Renal cortex interstitium (tissue), 11 donors: Measurements from ENCODE around the gene FIBIN. TPM values are rescaled to one million over a fixed set of nuclear protein-coding genes. Genes with fewer than 3 reads are reported as not detected.
A peak's percentile ranks its signal among the peaks of the same experiment; 100 is the strongest.

Source experiments
- DNase-seq, 11 donors: peaks; one replicate each; pipeline ENCODE4 v3.0.0-alpha.2; 2013; ENCODE audit warnings: low read depth in 9 of 11, low spot score in 4 of 11; ENCODE audit errors: extremely low read depth in 1 of 11
- polyA plus RNA-seq, 3 donors: library from polyadenylated mRNA; unstranded; fragments of 120-200 nt; gene quantifications; one replicate each; pipeline ENCODE4 v1.2.1, GENCODE V29; 2013; ENCODE audit not compliant: insufficient read length in 3 of 3

Gene FIBIN
- polyA plus RNA-seq, 3 donors = 19.2 to 20.9 (median 19.6) TPM

DNA sequence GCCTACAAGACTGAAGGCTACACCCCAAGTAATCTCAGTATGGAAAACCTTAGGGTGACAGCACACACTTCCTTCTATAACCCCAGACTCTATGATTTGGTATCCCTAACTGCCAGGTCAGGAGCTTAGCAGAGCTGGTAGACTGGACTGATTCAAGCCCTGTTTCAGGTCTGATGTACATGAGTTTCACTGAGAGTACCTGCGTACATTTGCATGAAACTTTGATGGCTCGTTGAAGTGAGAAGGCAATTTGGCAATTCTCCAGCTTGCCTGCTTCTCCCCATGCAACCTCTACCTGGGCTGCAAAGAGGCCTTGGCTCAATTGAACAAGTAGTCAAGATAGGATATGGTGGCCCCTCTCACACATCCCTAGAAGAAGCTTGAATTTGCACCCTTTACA lies 10.2 kb downstream of the FIBIN start:
- no peak for DNase-seq

DNA sequence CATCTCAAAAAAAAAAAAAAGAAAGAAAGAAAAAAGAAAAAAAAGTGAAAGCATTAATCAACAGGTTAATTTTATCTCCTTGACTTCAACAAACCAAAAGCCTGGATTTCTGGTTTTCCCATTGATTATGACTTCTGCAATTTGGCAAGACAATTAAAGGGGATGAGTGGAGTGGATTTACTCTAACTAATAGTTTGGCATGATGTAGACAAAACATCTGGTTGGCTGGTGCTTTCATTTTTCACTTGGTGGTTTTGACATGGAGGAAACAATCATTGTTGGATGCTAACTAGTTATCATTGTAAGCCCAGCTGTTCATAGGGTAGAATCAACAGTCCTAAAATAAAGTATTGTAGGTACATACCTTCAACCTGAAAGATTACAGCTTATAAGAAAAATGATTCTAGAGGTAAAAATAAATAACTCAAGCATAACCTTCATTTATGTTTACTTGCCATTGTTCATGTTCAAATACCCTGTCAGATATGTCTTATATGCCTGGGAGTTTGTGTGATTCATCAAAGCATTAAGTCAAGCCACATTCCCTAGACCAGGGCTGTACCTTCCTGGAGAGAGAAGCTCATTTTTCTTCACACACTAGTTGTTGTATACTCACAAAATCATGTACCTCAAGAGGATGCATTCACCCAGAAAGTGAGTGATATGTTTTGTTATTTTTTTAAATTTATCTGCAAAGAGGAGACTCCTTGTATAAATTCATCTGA lies 15.1 kb downstream of the FIBIN start:
- no peak for DNase-seq

DNA sequence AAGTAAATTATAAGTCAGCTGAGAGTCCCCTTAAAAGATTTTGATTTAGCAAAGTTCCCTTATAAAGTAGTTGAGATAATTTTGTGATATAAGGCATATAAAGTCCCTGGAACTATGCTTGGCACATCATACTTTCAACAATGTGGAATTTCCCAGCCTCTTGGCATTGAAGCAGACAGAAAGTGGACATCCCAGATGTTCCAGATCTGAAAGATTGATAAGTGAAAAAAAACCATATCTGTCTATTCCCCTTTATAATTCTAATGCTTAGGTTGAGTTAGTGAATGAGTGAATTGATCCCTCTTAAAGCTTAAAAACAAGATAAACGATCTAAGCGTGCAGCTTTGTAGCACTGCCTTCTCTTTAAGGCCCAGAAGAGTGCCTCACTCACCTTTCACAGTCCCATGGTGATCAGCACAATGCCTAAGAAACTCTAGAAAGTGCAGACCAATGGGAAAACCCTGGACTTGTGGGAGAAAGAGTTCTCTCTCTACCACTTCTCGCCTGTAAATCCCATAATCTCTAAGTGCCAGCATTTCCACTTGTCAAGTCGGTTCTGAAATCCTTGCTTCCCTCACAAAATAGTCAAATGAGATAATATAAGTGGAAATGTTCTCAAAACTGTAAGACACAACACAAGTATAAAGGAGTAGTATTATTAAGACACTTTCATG lies 17.8 kb downstream of the FIBIN start:
- DNase-seq = no peak

DNA sequence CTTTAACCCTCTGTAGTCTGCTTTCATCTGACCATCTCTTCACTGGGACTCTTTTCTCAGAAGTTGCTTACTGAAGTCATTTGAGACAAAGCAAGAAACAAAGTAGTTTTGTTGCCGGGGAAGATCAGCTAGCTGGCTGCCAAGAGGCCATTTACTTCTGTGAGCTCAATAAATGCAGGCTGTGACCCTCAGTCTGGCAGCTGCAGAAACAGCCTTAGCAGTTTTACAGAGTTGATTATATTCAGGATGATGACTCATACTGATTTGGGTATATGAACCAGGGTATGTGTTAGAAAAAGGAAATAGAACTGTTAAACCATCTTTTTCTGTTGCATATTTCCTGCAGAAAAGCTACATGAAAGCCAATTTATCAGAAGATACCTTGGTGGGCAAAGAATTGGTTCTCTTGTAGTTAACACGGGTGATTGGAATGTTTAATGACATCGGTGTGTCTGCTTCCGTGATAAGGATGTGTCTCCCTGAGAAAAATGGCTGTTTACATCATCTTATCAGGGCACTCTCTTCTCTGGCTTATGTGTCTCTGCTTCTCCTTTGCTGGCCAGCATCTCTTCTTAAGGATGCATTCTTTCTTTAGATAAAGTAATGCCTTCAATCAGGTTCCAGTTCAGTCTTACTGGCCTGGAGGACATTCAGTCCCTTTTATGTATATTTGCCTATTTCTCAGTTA lies 18.5 kb downstream of the FIBIN start:
- peak in 2 of 11 donors; percentile 19 to 25 for DNase-seq

DNA sequence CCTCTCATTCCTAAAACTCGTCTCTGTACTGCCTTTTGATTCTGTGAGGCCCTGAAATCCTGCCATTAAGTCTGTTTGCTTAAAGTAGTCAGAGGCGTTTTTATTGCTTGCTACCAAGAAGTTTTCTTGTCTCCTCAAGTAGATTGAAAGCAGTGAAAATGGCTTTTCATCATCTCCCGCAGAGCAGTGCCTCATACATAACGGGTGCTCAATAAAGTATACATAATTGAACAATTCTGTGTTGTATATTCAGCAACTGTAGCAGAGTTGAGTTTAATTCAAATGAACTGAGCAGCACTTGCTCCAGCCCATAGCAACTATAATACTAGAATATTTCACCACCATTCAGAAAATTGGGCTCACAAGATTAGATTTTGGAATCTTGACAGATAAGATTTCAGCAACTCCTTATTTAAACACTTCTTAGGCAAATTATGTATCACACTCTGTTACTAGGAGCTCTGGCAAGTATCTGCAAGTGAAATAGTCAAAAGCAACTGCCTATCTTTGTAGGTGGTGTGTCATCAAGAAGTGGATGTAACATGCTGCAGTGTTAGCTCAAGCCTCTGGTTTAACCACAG lies 20.0 kb downstream of the FIBIN start:
- no peak for DNase-seq

DNA sequence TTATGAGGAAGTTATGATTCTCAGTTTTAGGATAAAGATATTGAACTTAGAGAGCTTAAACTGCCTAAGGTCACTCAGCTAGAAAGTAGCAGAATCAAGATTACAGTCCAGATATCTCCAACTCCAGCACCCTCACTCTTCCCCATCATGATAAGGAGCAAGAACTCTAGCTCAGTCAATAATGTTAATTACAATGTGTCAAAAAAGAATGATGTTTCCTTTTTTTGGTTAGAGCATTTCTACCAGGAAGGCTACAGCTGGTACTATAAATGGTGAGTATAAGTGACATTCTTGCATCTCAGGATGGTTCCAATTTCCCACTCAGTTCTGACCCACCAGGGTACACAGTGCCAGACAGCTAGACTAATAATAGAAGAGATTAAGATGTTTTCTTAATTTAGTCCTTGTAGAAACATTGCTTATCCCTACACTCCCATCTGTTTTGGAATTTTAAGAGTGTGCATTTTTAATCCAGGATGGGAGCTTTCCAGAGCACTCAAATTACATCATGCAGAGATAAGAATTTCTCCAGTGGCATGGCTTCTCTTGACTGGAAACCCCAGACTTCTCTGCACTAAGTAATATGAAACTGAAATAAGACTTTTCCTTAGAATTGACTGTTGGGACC lies 25.1 kb downstream of the FIBIN start:
- no peak for DNase-seq

DNA sequence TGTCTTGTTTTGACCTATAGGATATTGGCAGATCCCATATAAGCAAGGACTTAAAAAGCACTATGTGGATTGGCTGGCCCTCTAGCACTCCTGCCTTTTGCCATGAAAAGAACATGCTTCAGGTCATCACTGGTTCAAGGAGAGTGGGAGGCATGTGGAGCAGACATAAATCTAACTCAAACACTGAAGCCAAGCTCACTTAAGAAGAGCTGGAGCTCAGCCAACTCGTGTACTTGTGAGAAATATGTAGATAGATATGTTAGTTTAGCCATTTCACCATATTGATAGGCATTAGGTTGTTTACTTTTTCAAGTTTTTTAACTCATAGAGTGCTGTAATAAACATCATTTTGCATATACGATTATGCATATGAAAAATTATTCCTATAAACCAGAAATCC lies 26.8 kb downstream of the FIBIN start:
- DNase-seq = peak in 2 of 11 donors; percentile 21 to 28

DNA sequence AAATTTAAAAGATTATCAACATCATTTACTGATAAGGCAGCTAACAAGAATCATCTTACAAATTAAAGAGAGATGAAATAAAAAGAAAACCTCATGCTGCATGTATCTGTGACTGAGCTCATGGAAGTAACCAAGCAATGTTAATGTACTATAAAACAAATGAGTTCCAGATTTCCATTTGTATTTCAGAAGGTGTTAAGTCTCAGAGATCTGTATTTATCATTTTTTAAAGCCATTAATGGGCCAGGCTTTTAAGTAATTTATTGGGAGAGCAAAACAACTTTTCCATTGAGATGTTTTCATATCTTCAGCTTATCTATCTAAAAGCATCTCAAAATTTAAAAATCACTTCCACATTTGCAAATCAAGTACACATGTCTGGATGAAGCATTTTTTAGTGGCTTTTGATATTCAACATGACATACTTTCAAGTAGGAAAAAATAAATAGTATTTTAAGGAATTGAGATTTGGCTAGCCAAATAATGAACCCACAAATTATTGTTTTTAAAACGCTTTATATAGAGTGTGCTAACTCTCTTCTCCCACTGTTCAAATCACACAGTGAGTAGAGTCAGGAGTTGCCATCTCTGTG lies 28.8 kb downstream of the FIBIN start:
- no peak for DNase-seq

DNA sequence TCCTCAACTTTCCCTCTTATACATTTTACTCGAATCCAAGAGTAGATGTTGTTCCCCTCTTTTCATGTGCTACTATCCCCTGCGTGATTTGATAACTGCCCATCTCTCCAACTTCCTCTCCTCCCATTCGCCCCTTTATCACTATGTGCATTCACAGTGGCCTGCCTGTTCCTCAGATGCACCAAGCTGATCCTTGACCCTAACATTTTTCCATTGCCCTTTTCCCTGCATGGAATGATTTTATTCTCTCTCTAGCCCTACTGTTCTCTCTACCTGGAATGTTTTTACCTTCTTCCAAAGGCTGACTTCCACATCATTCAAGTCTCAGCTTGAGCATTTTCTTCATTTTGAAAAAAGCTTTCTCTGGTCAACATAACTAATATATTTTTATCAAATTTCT lies 31.0 kb downstream of the FIBIN start:
- no peak for DNase-seq

DNA sequence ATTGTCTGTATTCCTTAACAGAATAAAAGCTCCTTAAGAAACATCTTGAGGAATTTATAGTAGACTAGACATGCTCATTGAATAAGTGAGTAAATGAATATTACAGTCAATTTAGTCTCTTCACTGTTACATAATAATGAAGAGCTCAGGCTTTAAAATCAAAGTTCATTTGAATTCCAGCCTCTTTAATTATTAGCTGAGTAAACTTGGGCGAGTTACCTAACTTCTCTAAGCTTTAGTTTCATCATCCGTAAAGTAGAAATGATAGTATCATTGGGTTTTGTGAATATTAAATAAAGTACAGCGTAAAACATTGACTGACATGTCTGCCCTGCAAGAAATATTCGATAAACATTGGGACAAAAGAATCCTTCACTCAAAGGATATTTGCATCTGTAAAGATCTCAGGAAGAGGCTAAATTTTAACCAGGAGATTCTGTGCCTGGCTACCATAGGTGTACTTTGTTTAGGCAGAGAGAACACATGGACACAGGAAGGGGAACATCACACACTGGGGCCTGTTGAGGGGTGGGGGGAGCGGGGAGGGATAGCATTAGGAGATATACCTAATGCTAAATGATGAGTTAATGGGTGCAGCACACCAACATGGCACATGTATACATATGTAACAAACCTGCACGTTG lies 31.5 kb downstream of the FIBIN start:
- DNase-seq = no peak

DNA sequence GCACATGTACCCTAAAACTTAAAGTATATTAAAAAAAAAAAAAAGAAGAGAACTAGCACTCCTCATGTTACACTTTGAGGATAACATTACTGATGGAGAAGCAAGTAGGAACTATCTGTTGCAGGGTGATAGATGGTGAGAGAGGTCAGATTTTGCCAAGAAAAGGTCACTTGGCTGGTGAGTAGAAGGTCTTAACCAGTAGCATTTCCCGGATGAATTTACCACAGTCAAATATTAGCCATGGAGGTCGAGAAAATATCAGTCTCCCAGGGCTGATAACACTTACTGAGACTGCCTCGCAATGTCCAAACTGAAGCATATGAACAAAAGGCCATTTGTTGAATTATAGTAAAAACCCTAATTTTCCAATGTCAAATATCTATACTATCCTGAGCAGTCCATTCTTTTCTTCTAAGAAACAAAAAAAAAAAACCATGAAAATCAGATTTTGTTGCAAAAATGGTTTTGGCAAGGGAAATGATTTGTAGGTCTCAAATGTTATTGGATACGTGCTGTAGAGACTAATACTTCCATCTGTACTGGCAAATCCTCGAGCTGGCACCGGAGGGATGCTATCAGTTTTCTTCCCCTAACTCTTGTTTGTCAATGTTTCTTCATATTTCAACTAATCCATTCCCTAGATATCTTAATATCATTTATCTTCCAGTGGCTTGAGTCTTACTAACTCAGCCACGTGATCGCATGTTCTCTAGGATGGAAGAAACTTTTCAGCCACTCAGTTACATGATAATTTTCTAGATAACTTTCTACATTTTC lies 32.2 kb downstream of the FIBIN start:
- no peak for DNase-seq

DNA sequence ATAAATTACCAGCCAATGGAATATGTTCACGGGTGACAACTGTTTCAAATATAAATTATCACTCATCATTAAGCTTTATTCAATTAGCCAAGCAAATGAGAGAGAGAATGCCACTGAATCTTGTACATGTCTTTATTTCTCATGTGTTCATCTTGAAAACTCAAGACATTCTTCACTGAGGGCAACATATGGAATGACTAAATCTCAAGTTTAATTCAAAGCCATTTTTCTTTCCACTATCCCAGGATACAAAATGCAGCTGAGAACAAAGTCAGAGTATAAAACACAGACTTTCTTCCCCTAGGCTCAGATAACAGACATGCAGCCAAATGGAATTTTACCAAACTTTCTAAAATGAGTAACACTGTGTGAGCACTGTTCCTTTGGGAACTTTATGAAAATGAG lies 34.7 kb downstream of the FIBIN start:
- peak in 9 of 11 donors; percentile 24 to 58 (median 44) for DNase-seq

DNA sequence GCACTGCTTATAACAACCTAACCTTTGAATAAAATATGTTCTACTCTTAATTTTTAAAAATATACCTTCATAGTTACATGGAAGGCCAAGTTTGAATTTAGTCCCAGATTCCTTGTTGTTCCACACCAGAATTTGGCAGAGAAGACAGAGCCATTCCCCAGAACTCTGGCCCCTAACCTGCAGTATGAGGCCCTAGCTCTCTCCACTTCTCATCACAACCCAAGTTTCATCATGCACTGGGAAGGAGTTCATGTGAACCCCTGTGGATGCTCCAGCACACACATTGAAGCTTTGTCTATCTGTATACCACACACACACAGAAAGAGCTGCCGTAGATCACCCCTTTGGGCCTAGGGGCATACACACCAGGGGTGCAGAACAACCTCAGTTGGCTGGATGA lies 36.1 kb downstream of the FIBIN start:
- no peak for DNase-seq

DNA sequence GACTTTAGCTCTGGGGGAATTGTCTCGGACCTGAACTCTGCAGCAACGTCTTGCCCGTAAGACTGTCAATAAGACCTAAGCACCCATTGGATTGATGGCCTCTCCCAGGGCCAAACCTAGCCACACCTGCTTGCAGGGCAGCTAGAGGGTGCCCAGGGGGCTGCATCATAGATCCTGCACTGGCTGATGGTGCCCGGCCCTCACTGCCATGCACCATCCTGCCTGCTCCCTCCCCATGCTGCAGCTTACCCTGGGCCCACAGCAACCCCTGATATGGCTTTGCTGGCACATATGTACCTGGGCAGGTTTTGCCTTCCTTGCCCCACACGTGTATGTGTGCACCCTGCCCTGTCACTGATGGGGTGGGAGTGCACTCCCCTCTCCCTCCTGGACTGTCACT lies 37.8 kb downstream of the FIBIN start:
- no peak for DNase-seq

DNA sequence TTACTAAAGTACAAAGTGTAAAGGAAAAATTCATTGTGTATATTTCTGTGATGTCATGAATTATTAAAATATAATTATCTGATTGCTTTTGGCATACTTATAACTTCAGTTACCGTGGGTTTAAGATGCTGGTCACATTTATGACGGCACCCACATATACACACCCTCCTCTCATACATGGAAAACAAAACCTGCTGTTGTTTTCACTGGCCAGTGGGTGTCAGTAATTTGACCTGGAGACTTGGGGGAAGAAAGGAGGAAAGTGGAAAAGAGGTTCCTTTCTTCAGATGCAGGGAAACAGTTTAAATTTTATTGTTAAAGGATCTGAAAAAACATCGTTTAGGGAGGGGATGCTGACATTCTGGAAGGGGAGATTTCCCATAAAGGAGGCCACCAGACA lies 46.0 kb downstream of the FIBIN start:
- no peak for DNase-seq

DNA sequence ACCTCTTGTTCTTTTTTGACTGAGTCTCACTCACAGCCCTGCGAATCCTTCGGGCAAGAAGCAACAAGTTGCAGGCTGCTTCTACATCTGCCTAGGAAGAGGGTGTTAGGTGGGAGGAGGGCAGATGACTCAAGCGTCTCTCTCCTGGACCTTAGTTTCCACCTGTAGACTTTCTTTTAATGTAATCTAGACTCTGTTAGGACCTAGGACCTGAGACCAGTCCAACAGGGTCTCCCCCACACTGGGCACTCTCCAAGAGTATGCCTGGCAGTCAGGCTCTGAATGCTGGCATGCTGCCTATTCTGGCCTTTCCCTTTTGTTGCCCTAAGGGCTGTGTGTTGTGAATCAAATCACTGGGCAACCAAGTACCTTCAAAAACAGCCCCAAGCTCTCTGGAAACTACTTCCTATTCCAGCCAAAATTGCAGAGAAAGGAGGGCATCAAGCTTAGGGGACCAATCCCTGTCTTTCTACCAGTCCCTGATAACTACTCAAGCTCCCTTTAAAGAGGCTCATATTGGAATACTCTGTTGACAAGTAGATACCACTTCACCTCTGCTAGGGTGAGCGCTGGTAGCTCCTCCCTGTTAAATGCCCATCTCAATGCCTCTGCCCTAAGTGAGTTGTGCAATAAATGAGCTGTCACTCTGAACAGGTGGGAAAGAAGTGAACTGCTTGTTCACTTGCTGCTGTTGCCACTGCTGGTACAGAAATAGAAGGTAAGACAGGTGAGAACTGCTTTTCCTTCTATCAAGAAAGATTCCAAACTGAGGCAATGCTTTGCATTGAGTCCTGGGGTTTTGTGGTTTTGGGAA lies 46.6 kb downstream of the FIBIN start, which contains the start of gene BBOX1:
Gene BBOX1, plus strand, starts transcription at position 514 of the 814 bp plus-strand sequence. CDS start 14,616 bp downstream, outside the sequence.
- DNase-seq = peak in 2 of 11 donors; percentile 13 to 32
